GM23338 (cell line): ENCODE results near the gene PAQR9. TPM values are rescaled to one million over a fixed set of nuclear protein-coding genes. Genes with fewer than 3 reads are reported as not detected.

ENCODE experiments used
- ATAC-seq: fragments of 200-7000 bp; cut with Tn5 transposase; 3 replicates; pipeline ENCODE4 v1.9.1; 2020
- DNase-seq: peaks from one replicate; pipeline ENCODE4 v3.0.0-alpha.2; 2015; ENCODE audit warnings: low spot score
- H2AFZ ChIP-seq: fragments of 200-600 bp; sonication (generic); 2 replicates; pipeline ENCODE4 v1.8.0; 2016; ENCODE audit warnings: antibody characterized with exemption, mild to moderate bottlenecking, moderate library complexity
- H3F3A ChIP-seq: fragments of 200-600 bp; sonication (generic); replicated peaks from 2 replicates; pipeline ENCODE4 v1.8.0; 2017; ENCODE audit warnings: antibody characterized with exemption, mixed run types, low read depth
- H3K27ac ChIP-seq: fragments of 200-600 bp; sonication (generic); 2 replicates; pipeline ENCODE4 v1.6.1; 2016; ENCODE audit warnings: low read depth
- H3K27me3 ChIP-seq: fragments of 200-600 bp; sonication (generic); 2 replicates; pipeline ENCODE4 v1.8.0; 2016; ENCODE audit warnings: mild to moderate bottlenecking, mixed run types, moderate library complexity; ENCODE audit not compliant: insufficient read depth
- H3K36me3 ChIP-seq: fragments of 200-600 bp; sonication (generic); 2 replicates; pipeline ENCODE4 v1.8.0; 2016; ENCODE audit warnings: mild to moderate bottlenecking; ENCODE audit not compliant: insufficient read depth
- H3K4me1 ChIP-seq: fragments of 200-600 bp; sonication (generic); 2 replicates; pipeline ENCODE4 v1.8.0; 2016; ENCODE audit warnings: mild to moderate bottlenecking, moderate library complexity; ENCODE audit not compliant: insufficient read depth
- H3K4me2 ChIP-seq: fragments of 200-600 bp; sonication (generic); 2 replicates; pipeline ENCODE4 v1.7.1; 2017; ENCODE audit warnings: mixed run types
- H3K4me3 ChIP-seq: fragments of 200-600 bp; sonication (generic); 2 replicates; pipeline ENCODE4 v1.6.1; 2016; ENCODE audit warnings: mixed run types
- H3K79me2 ChIP-seq: fragments of 200-600 bp; sonication (generic); replicated peaks from 2 replicates; pipeline ENCODE4 v1.8.0; 2017; ENCODE audit warnings: mild to moderate bottlenecking; ENCODE audit not compliant: insufficient read depth
- H3K9me2 ChIP-seq: fragments of 200-600 bp; sonication (generic); 2 replicates; pipeline ENCODE4 v1.8.0; 2017; ENCODE audit not compliant: insufficient read depth
- H4K20me1 ChIP-seq: fragments of 200-600 bp; sonication (generic); replicated peaks from 2 replicates; pipeline ENCODE4 v1.8.0; 2017; ENCODE audit warnings: mild to moderate bottlenecking; ENCODE audit not compliant: insufficient read depth
- H3K27ac Mint-ChIP-seq: 2 replicates; pipeline ENCODE4 v1.8.0; 2020; ENCODE audit warnings: inconsistent platforms, mild to moderate bottlenecking, moderate library complexity, mixed read lengths
- H3K27me3 Mint-ChIP-seq: 3 replicates; pipeline ENCODE4 v1.8.0; 2022; ENCODE audit warnings: low read depth, mild to moderate bottlenecking, moderate library complexity, mixed read lengths, inconsistent platforms; ENCODE audit not compliant: insufficient read depth, poor library complexity
- H3K36me3 Mint-ChIP-seq: 3 replicates; pipeline ENCODE4 v1.8.0; 2021; ENCODE audit warnings: low read depth, mild to moderate bottlenecking, inconsistent platforms, moderate library complexity, mixed read lengths
- H3K4me1 Mint-ChIP-seq: 3 replicates; pipeline ENCODE4 v1.8.0; 2020; ENCODE audit warnings: mild to moderate bottlenecking, inconsistent platforms, mixed read lengths
- H3K4me3 Mint-ChIP-seq: 3 replicates; pipeline ENCODE4 v1.8.0; 2021; ENCODE audit warnings: moderate library complexity, mild to moderate bottlenecking, inconsistent platforms, mixed read lengths
- H3K9me3 Mint-ChIP-seq: 3 replicates; pipeline ENCODE4 v1.8.0; 2020; ENCODE audit warnings: moderate library complexity, mild to moderate bottlenecking, inconsistent platforms, mixed read lengths
- CREB1 ChIP-seq: fragments of 250-450 bp; sonication (Bioruptor Pico); IDR thresholded peaks from 2 replicates; pipeline ENCODE4 v1.5.0; 2020; ENCODE audit warnings: low read depth, mild to moderate bottlenecking, moderate library complexity
- CTCF ChIP-seq, 2 experiments: fragments of 200-600 bp in 1 of 2; sonication (generic) in 1 of 2; conservative IDR thresholded peaks; 2 replicates each; pipeline versions ENCODE4 v1.5.1 to v1.6.1; 2016 to 2017; ENCODE audit warnings: antibody characterized with exemption in 2 of 2, low read depth in 2 of 2, mild to moderate bottlenecking in 2 of 2, moderate library complexity in 1 of 2
- ETS1 ChIP-seq: IDR thresholded peaks from 2 replicates; pipeline ENCODE4 v1.6.1; 2016; ENCODE audit warnings: antibody characterized with exemption
- EZH2 ChIP-seq: fragments of 200-600 bp; sonication (generic); IDR thresholded peaks from one replicate; pipeline ENCODE4 v1.8.0; 2017; ENCODE audit warnings: antibody characterized with exemption, mild to moderate bottlenecking, low read depth; ENCODE audit not compliant: unreplicated experiment
- EZH2phosphoT487 ChIP-seq: fragments of 200-600 bp; sonication (generic); IDR thresholded peaks from one replicate; pipeline ENCODE4 v1.8.1; 2018; ENCODE audit warnings: antibody characterized with exemption; ENCODE audit not compliant: unreplicated experiment
- JUNB ChIP-seq: IDR thresholded peaks from one replicate; pipeline ENCODE4 v1.6.1; 2016; ENCODE audit warnings: antibody characterized with exemption; ENCODE audit not compliant: unreplicated experiment
- NANOG ChIP-seq: IDR thresholded peaks from 2 replicates; pipeline ENCODE4 v1.6.1; 2016; ENCODE audit warnings: antibody characterized with exemption, borderline replicate concordance
- POLR2AphosphoS5 ChIP-seq: IDR thresholded peaks from 2 replicates; pipeline ENCODE4 v1.6.1; 2016; ENCODE audit warnings: antibody characterized with exemption, low read depth
- REST ChIP-seq: IDR thresholded peaks from one replicate; pipeline ENCODE4 v1.6.1; 2018; ENCODE audit warnings: antibody characterized with exemption; ENCODE audit not compliant: unreplicated experiment
- STAT1 ChIP-seq: IDR thresholded peaks from one replicate; pipeline ENCODE4 v1.6.1; 2016; ENCODE audit warnings: antibody characterized with exemption; ENCODE audit not compliant: unreplicated experiment
- ZNF114 ChIP-seq: fragments of 250-450 bp; sonication (Bioruptor Pico); IDR thresholded peaks from 2 replicates; pipeline ENCODE4 v1.5.0; 2020; ENCODE audit warnings: mild to moderate bottlenecking, moderate library complexity
- ZNF331 ChIP-seq: fragments of 250-450 bp; sonication (Bioruptor Pico); IDR thresholded peaks from 2 replicates; pipeline ENCODE4 v1.5.0; 2020; ENCODE audit warnings: low read depth, mild to moderate bottlenecking, moderate library complexity
- ZNF462 ChIP-seq: fragments of 250-450 bp; sonication (Bioruptor Pico); IDR thresholded peaks from 2 replicates; pipeline ENCODE4 v1.5.0; 2020; ENCODE audit warnings: mild to moderate bottlenecking, moderate library complexity
- polyA plus RNA-seq: library from polyadenylated mRNA; unstranded; fragments of >200 nt; fragmentation: Nextera tagmentation; extraction: Ambion mirVana; gene quantifications from 2 replicates; pipeline ENCODE4 v1.2.1, GENCODE V29; 2016
- total RNA-seq: library from RNA; depleted of rRNA; stranded (reverse); fragments of >200 nt; shearing (Covaris generic); gene quantifications from 2 replicates; pipeline ENCODE4 v1.2.3, GENCODE V29; 2014

PAQR9 gene
- total and polyA plus RNA-seq, 2 experiments from 2014 or later, result 2.0 to 2.3 TPM

GRCh38 chr3:142961539-142961938 lies 1.9 kb downstream of the PAQR9 start:
- TF ChIP-seq ETS1, result no peak
- no peak for TF ChIP-seq JUNB
- no peak for TF ChIP-seq EZH2phosphoT487
- TF ChIP-seq EZH2, result no peak
- TF ChIP-seq CTCF (conservative IDR thresholded peaks at IDR 0.05; ENCODE audit: low read depth in 2 of 2), result no peak
- TF ChIP-seq CREB1 (CRISPR knock-in tag), result no peak
- TF ChIP-seq NANOG, result no peak
- TF ChIP-seq ZNF114 (CRISPR knock-in tag), result no peak
- TF ChIP-seq REST, result no peak
- no peak for TF ChIP-seq STAT1
- TF ChIP-seq ZNF331, result no peak
- TF ChIP-seq ZNF462, result no peak
- no peak for TF ChIP-seq POLR2AphosphoS5
- peaks cover 49% of the 10 kb centered on the region for H3K27me3 ChIP-seq
- no peak for DNase-seq
- H3K36me3 Mint-ChIP-seq, result peaks cover 15% of the 10 kb centered on the region; the same call in 2 of the 3 replicates
- H3K4me3 Mint-ChIP-seq, result no peak overlapping the region; the same call in 2 of the 3 replicates
- no peak overlapping the region for H3K4me3 ChIP-seq
- ATAC-seq, result no peak
- no peaks in the 10 kb centered on the region for H3K9me2 ChIP-seq
- H3K4me1 Mint-ChIP-seq, result peaks cover 19% of the 10 kb centered on the region
- peaks cover 28% of the 10 kb centered on the region for H3K27me3 Mint-ChIP-seq
- H3F3A ChIP-seq, result peaks cover 5% of the 10 kb centered on the region; the same call in 1 of the 2 replicates
- no peak overlapping the region for H3K27ac Mint-ChIP-seq
- no peaks in the 10 kb centered on the region for H3K36me3 ChIP-seq
- H3K4me1 ChIP-seq, result peaks cover 3% of the 10 kb centered on the region; the same call in 1 of the 2 replicates
- no peak overlapping the region for H3K27ac ChIP-seq
- 0 out of 2 replicates have a peak, but pooled peaks cover 3% of the 10 kb centered on the region for H4K20me1 ChIP-seq
- peaks cover 4% of the 10 kb centered on the region; the same call in 2 of the 3 replicates for H3K9me3 Mint-ChIP-seq
- H2AFZ ChIP-seq, result no peak overlapping the region
- H3K4me2 ChIP-seq, result no peak overlapping the region
- H3K79me2 ChIP-seq, result no peaks in the 10 kb centered on the region
